Fibroblast of lung (primary cell): ENCODE data around the gene CCDC127.

ENCODE experiments used
- CTCF ChIP-seq, 2 donors: IDR thresholded peaks in 1 of 2; conservative IDR thresholded peaks in 1 of 2; 1 replicate in 1 of 2; 2 replicates in 1 of 2; pipeline ENCODE4 v1.5.1; 2011 to 2012; ENCODE audit warnings: low read length in 2 of 2, control low read depth in 1 of 2, inconsistent platforms in 1 of 2, low read depth in 1 of 2, mild to moderate bottlenecking in 1 of 2
- EZH2 ChIP-seq: IDR thresholded peaks from 2 replicates; pipeline ENCODE4 v1.5.1; 2012; ENCODE audit warnings: low read length, control low read depth, mild to moderate bottlenecking; ENCODE audit errors: missing control alignments

DNA sequence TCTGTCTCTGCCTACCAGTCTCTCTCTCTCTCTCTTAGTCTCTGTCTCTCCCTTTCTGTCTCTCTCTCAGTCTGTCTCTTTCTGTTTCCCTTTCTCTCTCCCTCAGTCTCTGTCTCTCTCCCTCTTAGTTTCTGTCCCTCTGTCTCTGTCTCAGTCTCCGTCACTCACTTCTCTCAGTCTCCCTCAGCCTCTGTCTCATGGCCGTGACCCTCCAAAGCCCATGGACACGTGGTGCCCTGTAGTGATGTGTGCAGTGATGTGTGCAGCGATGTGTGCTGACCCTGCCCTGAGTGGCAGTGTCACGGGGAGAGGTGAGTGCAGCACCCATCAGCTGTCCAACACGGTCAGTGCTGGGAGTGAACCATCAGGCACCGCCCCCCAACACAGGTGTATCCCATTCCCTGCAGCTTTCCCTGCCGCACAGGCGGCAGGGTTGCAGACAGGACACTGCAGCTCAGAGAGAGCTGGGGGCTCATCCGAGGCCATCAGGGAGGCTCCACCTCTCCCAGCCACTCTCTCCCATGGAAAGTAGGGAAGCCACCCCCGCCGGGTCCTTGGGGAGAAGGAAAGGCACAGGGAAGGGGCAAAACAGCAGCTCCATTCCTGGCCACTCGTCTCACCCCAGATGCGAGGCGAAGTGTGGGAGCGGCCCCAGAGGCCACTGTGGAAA lies 27.5 kb downstream of the CCDC127 start:
- TF ChIP-seq EZH2, result no peak
- TF ChIP-seq CTCF (conservative IDR thresholded peaks at IDR 0.05 in 1 of 2, IDR thresholded peaks at IDR 0.05 in 1 of 2; ENCODE audit: low read depth in 1 of 2, low read length in 2 of 2), result no peak
